NOMO-1 (cell line): Measurements from ENCODE around the gene SORCS2.

ENCODE experiments used
- DNase-seq, 2 experiments: peaks; one replicate each; lab custom pipeline; 2025; ENCODE audit not compliant: unreplicated experiment in 2 of 2; lab: John Stamatoyannopoulos, UW

Gene SORCS2

GRCh38 chr4:7343950-7344349, 151.6 kb downstream of the SORCS2 start:
- no peak for DNase-seq

- no peak for DNase-seq
Measured at GRCh38 chr4:7344636-7345155, 152.4 kb downstream of the SORCS2 start.

GRCh38 chr4:7347981-7348380, 155.6 kb downstream of the SORCS2 start:
- DNase-seq = no peak

GRCh38 chr4:7348946-7349900, 156.9 kb downstream of the SORCS2 start:
- no peak for DNase-seq

GRCh38 chr4:7350396-7350795, 158.1 kb downstream of the SORCS2 start:
- no peak for DNase-seq

GRCh38 chr4:7351014-7351413, 158.7 kb downstream of the SORCS2 start:
- no peak for DNase-seq

GRCh38 chr4:7352486-7352885, 160.1 kb downstream of the SORCS2 start:
- no peak for DNase-seq

- no peak for DNase-seq
Measured at GRCh38 chr4:7353046-7353790, 160.9 kb downstream of the SORCS2 start.

GRCh38 chr4:7353846-7354610, 161.7 kb downstream of the SORCS2 start:
- no peak for DNase-seq

GRCh38 chr4:7354927-7355326, 162.6 kb downstream of the SORCS2 start:
- no peak for DNase-seq

GRCh38 chr4:7355795-7356194, 163.5 kb downstream of the SORCS2 start:
- no peak for DNase-seq

- DNase-seq = no peak
Measured at GRCh38 chr4:7356667-7357310, 164.5 kb downstream of the SORCS2 start.

- no peak for DNase-seq
Measured at GRCh38 chr4:7357323-7357722, 165.0 kb downstream of the SORCS2 start.

- DNase-seq = no peak
Measured at GRCh38 chr4:7358100-7358735, 165.9 kb downstream of the SORCS2 start.

GRCh38 chr4:7359400-7360062, 167.2 kb downstream of the SORCS2 start:
- DNase-seq = no peak

GRCh38 chr4:7360806-7361205, 168.5 kb downstream of the SORCS2 start:
- DNase-seq = no peak

GRCh38 chr4:7361280-7361895, 169.1 kb downstream of the SORCS2 start:
- DNase-seq = no peak

- no peak for DNase-seq
Measured at GRCh38 chr4:7362341-7362740, 170.0 kb downstream of the SORCS2 start.

- DNase-seq = no peak
Measured at GRCh38 chr4:7362862-7363430, 170.6 kb downstream of the SORCS2 start.
